HUES64 (cell line): ENCODE data around the gene TWSG1.

ENCODE experiments used
- H3K27ac ChIP-seq: 2 replicates; pipeline ENCODE4 v1.7.0; 2013; ENCODE audit warnings: low read depth, low read length, inconsistent platforms
- H3K27me3 ChIP-seq: 2 replicates; pipeline ENCODE4 v1.6.1; 2013; ENCODE audit warnings: mild to moderate bottlenecking, low read length; ENCODE audit not compliant: insufficient read depth
- H3K36me3 ChIP-seq: 2 replicates; pipeline ENCODE4 v1.6.1; 2013; ENCODE audit warnings: mild to moderate bottlenecking, low read length; ENCODE audit not compliant: insufficient read depth
- H3K4me1 ChIP-seq: 2 replicates; pipeline ENCODE4 v1.6.1; 2013; ENCODE audit warnings: mild to moderate bottlenecking, low read length, moderate library complexity; ENCODE audit not compliant: insufficient read depth
- H3K4me3 ChIP-seq: 2 replicates; pipeline ENCODE4 v1.5.1; 2013; ENCODE audit warnings: mild to moderate bottlenecking, low read length, moderate library complexity
- H3K9ac ChIP-seq: 2 replicates; pipeline ENCODE4 v1.6.1; 2013; ENCODE audit warnings: mild to moderate bottlenecking, low read depth, low read length
- H3K9me3 ChIP-seq: 2 replicates; pipeline ENCODE4 v1.6.1; 2013; ENCODE audit warnings: low read depth, low read length; ENCODE audit not compliant: insufficient read depth
- WGBS: fragments of 150-250, 120-280 bp; methylation state at CpG from one replicate; pipeline ENCODE4 v1.1.7; 2013; ENCODE audit warnings: missing lambda C conversion rate; 5-methylcytosine and 5-hydroxymethylcytosine counted together

Gene TWSG1

GRCh38 chr18:9336827-9337226, 2.3 kb downstream of the TWSG1 start:
- no peaks in the 10 kb centered on the region; the same call in 1 of the 2 replicates for H3K4me1 ChIP-seq
- no peaks in the 10 kb centered on the region for H3K9me3 ChIP-seq
- no peak overlapping the region for H3K4me3 ChIP-seq
- peaks cover 21% of the 10 kb centered on the region for H3K27me3 ChIP-seq
- peaks cover 26% of the 10 kb centered on the region for H3K36me3 ChIP-seq
- no peak overlapping the region for H3K9ac ChIP-seq
- H3K27ac ChIP-seq: no peak overlapping the region

GRCh38 chr18:9337873-9338272, 3.3 kb downstream of the TWSG1 start:
- H3K9ac ChIP-seq: no peak overlapping the region
- WGBS: 100% methylated on average over 1 of the region's 3 CpGs
- peaks cover 29% of the 10 kb centered on the region for H3K36me3 ChIP-seq

GRCh38 chr18:9340472-9340871, 5.9 kb downstream of the TWSG1 start:
- H3K27me3 ChIP-seq: peaks cover 5% of the 10 kb centered on the region
- H3K9me3 ChIP-seq: peaks cover 8% of the 10 kb centered on the region; the same call in 1 of the 2 replicates
- H3K9ac ChIP-seq: no peak overlapping the region
- peaks cover 38% of the 10 kb centered on the region for H3K36me3 ChIP-seq
- H3K27ac ChIP-seq: no peak overlapping the region
- H3K4me1 ChIP-seq: no peaks in the 10 kb centered on the region; the same call in 1 of the 2 replicates
- H3K4me3 ChIP-seq: no peak overlapping the region
- WGBS: 96% methylated on average over 6 of the region's 6 CpGs

More at GRCh38 chr18:9337873-9338272, 3.3 kb downstream of the TWSG1 start:
- Histone ChIP-seq H3K4me3 (no peak overlapping the region), H3K27ac (no peak overlapping the region), H3K4me1 (no peaks in the 10 kb centered on the region; the same call in 1 of the 2 replicates), H3K27me3 (peaks cover 20% of the 10 kb centered on the region), H3K9me3 (no peaks in the 10 kb centered on the region)

- H3K27ac ChIP-seq: no peak overlapping the region
- peaks cover 8% of the 10 kb centered on the region; the same call in 1 of the 2 replicates for H3K9me3 ChIP-seq
- H3K4me3 ChIP-seq: no peak overlapping the region
- H3K36me3 ChIP-seq: peaks cover 22% of the 10 kb centered on the region
- no peaks in the 10 kb centered on the region for H3K27me3 ChIP-seq
- H3K9ac ChIP-seq: no peak overlapping the region
- H3K4me1 ChIP-seq: peaks cover 6% of the 10 kb centered on the region; the same call in 1 of the 2 replicates
Observed at GRCh38 chr18:9343577-9343976, 9.0 kb downstream of the TWSG1 start.

- Histone ChIP-seq H3K4me1 (peaks cover 9% of the 10 kb centered on the region; the same call in 1 of the 2 replicates), H3K9ac (no peak overlapping the region), H3K9me3 (peaks cover 8% of the 10 kb centered on the region; the same call in 1 of the 2 replicates), H3K4me3 (no peak overlapping the region), H3K36me3 (peaks cover 13% of the 10 kb centered on the region; the same call in 1 of the 2 replicates), H3K27me3 (no peaks in the 10 kb centered on the region), H3K27ac (no peak overlapping the region)
- 93% methylated on average over 2 of the region's 2 CpGs for WGBS
Observed at GRCh38 chr18:9346775-9347174, 12.2 kb downstream of the TWSG1 start.

GRCh38 chr18:9348079-9348671, 13.6 kb downstream of the TWSG1 start:
- Histone ChIP-seq H3K9ac (no peak overlapping the region), H3K9me3 (peaks cover 8% of the 10 kb centered on the region; the same call in 1 of the 2 replicates), H3K4me3 (no peak overlapping the region), H3K36me3 (peaks cover 7% of the 10 kb centered on the region; the same call in 1 of the 2 replicates), H3K27me3 (no peaks in the 10 kb centered on the region), H3K4me1 (peaks cover 9% of the 10 kb centered on the region; the same call in 1 of the 2 replicates), H3K27ac (no peak overlapping the region)
- WGBS: 89% methylated on average over 3 of the region's 3 CpGs

GRCh38 chr18:9348766-9349165, 14.2 kb downstream of the TWSG1 start:
- H3K27ac ChIP-seq: no peak overlapping the region
- no peaks in the 10 kb centered on the region for H3K27me3 ChIP-seq
- 0 out of 2 replicates have a peak, but pooled peaks cover 3% of the 10 kb centered on the region for H3K9me3 ChIP-seq
- no peak overlapping the region for H3K9ac ChIP-seq
- no peak overlapping the region for H3K4me3 ChIP-seq
- H3K36me3 ChIP-seq: peaks cover 2% of the 10 kb centered on the region; the same call in 1 of the 2 replicates
- H3K4me1 ChIP-seq: peaks cover 9% of the 10 kb centered on the region; the same call in 1 of the 2 replicates

GRCh38 chr18:9353596-9353995, 19.0 kb downstream of the TWSG1 start:
- Histone ChIP-seq H3K27me3 (no peaks in the 10 kb centered on the region), H3K4me3 (no peak overlapping the region), H3K9me3 (no peaks in the 10 kb centered on the region), H3K9ac (no peak overlapping the region), H3K4me1 (peaks cover 3% of the 10 kb centered on the region; the same call in 1 of the 2 replicates), H3K27ac (no peak overlapping the region), H3K36me3 (no peaks in the 10 kb centered on the region)
- WGBS: 98% methylated on average over 2 of the region's 2 CpGs

GRCh38 chr18:9354256-9354655, 19.7 kb downstream of the TWSG1 start:
- no peak overlapping the region for H3K27ac ChIP-seq
- WGBS: 100% methylated on average over 1 of the region's 1 CpG
- no peak overlapping the region for H3K9ac ChIP-seq
- H3K4me1 ChIP-seq: no peaks in the 10 kb centered on the region
- H3K27me3 ChIP-seq: no peaks in the 10 kb centered on the region
- H3K4me3 ChIP-seq: no peak overlapping the region
- no peaks in the 10 kb centered on the region for H3K9me3 ChIP-seq
- H3K36me3 ChIP-seq: no peaks in the 10 kb centered on the region

GRCh38 chr18:9356976-9357375, 22.4 kb downstream of the TWSG1 start:
- no peaks in the 10 kb centered on the region for H3K27me3 ChIP-seq
- no peak overlapping the region for H3K4me3 ChIP-seq
- H3K27ac ChIP-seq: no peak overlapping the region
- peaks cover 2% of the 10 kb centered on the region; the same call in 1 of the 2 replicates for H3K36me3 ChIP-seq
- no peaks in the 10 kb centered on the region for H3K4me1 ChIP-seq
- 99% methylated on average over 2 of the region's 2 CpGs for WGBS
- no peak overlapping the region for H3K9ac ChIP-seq
- no peaks in the 10 kb centered on the region for H3K9me3 ChIP-seq

GRCh38 chr18:9359796-9360195, 25.2 kb downstream of the TWSG1 start:
- H3K27me3 ChIP-seq: no peaks in the 10 kb centered on the region
- no peaks in the 10 kb centered on the region for H3K9me3 ChIP-seq
- H3K36me3 ChIP-seq: peaks cover 2% of the 10 kb centered on the region; the same call in 1 of the 2 replicates
- WGBS: 83% methylated on average over 4 of the region's 4 CpGs
- H3K4me3 ChIP-seq: no peak overlapping the region
- H3K4me1 ChIP-seq: no peaks in the 10 kb centered on the region
- no peak overlapping the region for H3K9ac ChIP-seq
- no peak overlapping the region for H3K27ac ChIP-seq
